GM18868 (cell line): Measurements from ENCODE around the gene PMAIP1.

ENCODE experiments used
- ATAC-seq: cut with Tn5 transposase; IDR thresholded peaks from one replicate; pipeline ENCODE4 v1.9.1; 2021; ENCODE audit warnings: mild to moderate bottlenecking, moderate library complexity; ENCODE audit not compliant: unreplicated experiment

The PMAIP1 gene

DNA sequence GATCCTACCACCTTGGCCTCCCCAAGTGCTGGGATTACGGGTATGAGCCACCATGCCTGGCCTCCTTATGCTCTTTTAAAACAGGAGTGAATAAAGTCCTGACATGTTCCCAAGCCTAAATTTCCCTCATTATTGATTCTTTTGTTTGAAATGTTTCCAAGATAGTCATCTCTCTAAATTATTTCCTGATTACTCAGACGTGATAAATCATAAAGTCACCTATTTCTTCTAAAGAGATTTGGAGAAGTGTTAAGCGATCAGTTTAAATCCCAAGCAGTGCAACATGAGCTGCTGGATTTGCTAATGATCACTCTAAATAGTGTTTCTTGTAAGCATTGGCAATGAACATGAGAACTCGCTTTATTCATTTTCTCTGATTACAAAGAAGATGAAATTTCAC lies 51.8 kb downstream of the PMAIP1 start:
- no peak for ATAC-seq

DNA sequence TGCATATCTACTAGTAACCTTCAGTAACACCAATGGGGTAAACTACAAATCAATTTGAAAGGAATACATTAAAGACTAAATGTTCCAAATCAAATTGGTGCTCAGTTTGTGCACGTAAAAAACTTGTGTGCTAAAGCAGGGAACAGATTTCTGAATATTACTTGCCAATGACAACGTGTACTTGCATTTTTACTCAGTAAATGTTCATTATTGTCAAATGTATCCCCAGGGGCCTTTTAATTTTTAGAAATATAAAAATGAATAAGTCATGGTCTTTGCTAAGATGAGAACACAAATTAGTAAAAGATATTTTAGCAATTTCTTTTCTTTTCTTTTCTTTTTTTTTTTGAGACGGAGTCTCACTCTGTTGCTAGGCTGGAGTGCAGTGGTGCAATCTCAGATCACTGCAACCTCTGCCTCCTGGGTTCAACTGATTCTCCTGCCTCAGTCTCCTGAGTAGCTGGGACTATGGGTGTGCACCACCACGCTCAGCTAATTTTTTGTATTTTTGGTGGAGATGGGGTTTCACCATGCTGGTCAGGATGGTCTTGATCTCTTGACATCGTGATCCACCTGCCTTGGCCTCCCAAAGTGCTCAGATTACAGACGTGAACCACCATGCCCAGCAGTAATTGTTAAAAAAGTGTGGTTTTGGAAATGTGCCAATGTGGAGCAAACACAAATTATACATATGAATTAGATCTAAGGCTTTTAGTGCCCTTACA lies 52.6 kb downstream of the PMAIP1 start:
- no peak for ATAC-seq
